Islet of Langerhans (tissue), 1 donor: ENCODE data around the gene CADPS.

Experiments used
- FAIRE-seq: peaks from one replicate; lab custom pipeline; 2011; peaks lifted over from hg19 to GRCh38; lab: Jason Lieb, UNC

CADPS gene

GRCh38 chr3:62372621-62373041 lies 502.6 kb downstream of the CADPS start:
- no peak for FAIRE-seq

- FAIRE-seq: no peak
Measured at GRCh38 chr3:62371720-62372591, 503.3 kb downstream of the CADPS start.

- no peak for FAIRE-seq
Measured at GRCh38 chr3:62370858-62371719, 504.1 kb downstream of the CADPS start.

GRCh38 chr3:62370112-62370857 lies 504.9 kb downstream of the CADPS start:
- no peak for FAIRE-seq

- FAIRE-seq: no peak
Measured at GRCh38 chr3:62369476-62369743, 505.8 kb downstream of the CADPS start.

- FAIRE-seq: no peak
Measured at GRCh38 chr3:62368705-62369475, 506.3 kb downstream of the CADPS start.

GRCh38 chr3:62368290-62368704 lies 506.9 kb downstream of the CADPS start:
- FAIRE-seq: no peak

GRCh38 chr3:62367763-62368195 lies 507.4 kb downstream of the CADPS start:
- no peak for FAIRE-seq

- no peak for FAIRE-seq
Measured at GRCh38 chr3:62366126-62366484, 509.1 kb downstream of the CADPS start.

GRCh38 chr3:62365391-62366125 lies 509.7 kb downstream of the CADPS start:
- no peak for FAIRE-seq

- no peak for FAIRE-seq
Measured at GRCh38 chr3:62364191-62364590, 511.0 kb downstream of the CADPS start.

- no peak for FAIRE-seq
Measured at GRCh38 chr3:62363275-62363674, 511.9 kb downstream of the CADPS start.

- no peak for FAIRE-seq
Measured at GRCh38 chr3:62361824-62362223, 513.4 kb downstream of the CADPS start.

- FAIRE-seq: no peak
Measured at GRCh38 chr3:62361261-62361660, 514.0 kb downstream of the CADPS start.

- FAIRE-seq: no peak
Measured at GRCh38 chr3:62359531-62359930, 515.7 kb downstream of the CADPS start.

GRCh38 chr3:62356356-62356755 lies 518.9 kb downstream of the CADPS start:
- FAIRE-seq: no peak

- no peak for FAIRE-seq
Measured at GRCh38 chr3:62355703-62356102, 519.5 kb downstream of the CADPS start.
